GM12872 (cell line): ENCODE data around the gene C1orf52.

ENCODE experiments used
- CTCF ChIP-seq: IDR thresholded peaks from 3 replicates; pipeline ENCODE4 v1.5.1; 2011; ENCODE audit warnings: low read depth, mild to moderate bottlenecking, low read length, moderate library complexity; ENCODE audit not compliant: insufficient read depth

The C1orf52 gene

GRCh38 chr1:85267313-85267712 is 7.9 kb upstream of the C1orf52 start:
- TF ChIP-seq CTCF = no peak

GRCh38 chr1:85264150-85264549 is 4.7 kb upstream of the C1orf52 start:
- no peak for TF ChIP-seq CTCF

- TF ChIP-seq CTCF = no peak
Observed at GRCh38 chr1:85262985-85263384, 3.5 kb upstream of the C1orf52 start.

GRCh38 chr1:85259912-85260274 is 431 bp upstream of the C1orf52 start:
- TF ChIP-seq CTCF = no peak

- no peak for TF ChIP-seq CTCF
Observed at GRCh38 chr1:85258536-85259117, 835 bp downstream of the C1orf52 start.

GRCh38 chr1:85245891-85246290 is 13.6 kb downstream of the C1orf52 start:
- TF ChIP-seq CTCF = no peak

GRCh38 chr1:85245456-85245855 is 14.0 kb downstream of the C1orf52 start:
- TF ChIP-seq CTCF = no peak
